Duodenal mucosa (tissue), 2 donors: ENCODE measurements around the gene ZNF253.
A peak's percentile ranks its signal among the peaks of the same experiment; 100 is the strongest.
"Not testable (repeated sequence)": the region's sequence is repeated elsewhere in the genome, so short reads cannot be mapped to it uniquely, and the experiment has no call there.

ENCODE experiments used
- H3K27ac ChIP-seq: one replicate; pipeline ENCODE4 v1.7.0; 2013; ENCODE audit warnings: low read depth, low read length
- H3K27me3 ChIP-seq, 2 donors: one replicate each; pipeline ENCODE4 v1.7.0; 2013; ENCODE audit warnings: low read length in 2 of 2, control low read depth in 1 of 2; ENCODE audit not compliant: insufficient read depth in 2 of 2, control insufficient read depth in 1 of 2
- H3K36me3 ChIP-seq, 2 donors: one replicate each; pipeline ENCODE4 v1.7.0; 2013; ENCODE audit warnings: low read length in 2 of 2, control low read depth in 1 of 2; ENCODE audit not compliant: insufficient read depth in 2 of 2, control insufficient read depth in 1 of 2
- H3K4me1 ChIP-seq, 2 donors: one replicate each; pipeline ENCODE4 v1.7.0; 2013; ENCODE audit warnings: low read length in 2 of 2, control low read depth in 1 of 2; ENCODE audit not compliant: insufficient read depth in 2 of 2, control insufficient read depth in 1 of 2
- H3K4me3 ChIP-seq, 2 donors: one replicate each; pipeline ENCODE4 v1.7.0; 2013; ENCODE audit warnings: low read length in 2 of 2, low read depth in 1 of 2
- H3K9ac ChIP-seq, 2 donors: one replicate each; pipeline ENCODE4 v1.7.0; 2013; ENCODE audit warnings: low read length in 2 of 2, low read depth in 1 of 2
- H3K9me3 ChIP-seq, 2 donors: one replicate each; pipeline ENCODE4 v1.7.0; 2013; ENCODE audit warnings: low read length in 2 of 2, control low read depth in 1 of 2; ENCODE audit not compliant: control insufficient read depth in 1 of 2

Gene ZNF253

DNA sequence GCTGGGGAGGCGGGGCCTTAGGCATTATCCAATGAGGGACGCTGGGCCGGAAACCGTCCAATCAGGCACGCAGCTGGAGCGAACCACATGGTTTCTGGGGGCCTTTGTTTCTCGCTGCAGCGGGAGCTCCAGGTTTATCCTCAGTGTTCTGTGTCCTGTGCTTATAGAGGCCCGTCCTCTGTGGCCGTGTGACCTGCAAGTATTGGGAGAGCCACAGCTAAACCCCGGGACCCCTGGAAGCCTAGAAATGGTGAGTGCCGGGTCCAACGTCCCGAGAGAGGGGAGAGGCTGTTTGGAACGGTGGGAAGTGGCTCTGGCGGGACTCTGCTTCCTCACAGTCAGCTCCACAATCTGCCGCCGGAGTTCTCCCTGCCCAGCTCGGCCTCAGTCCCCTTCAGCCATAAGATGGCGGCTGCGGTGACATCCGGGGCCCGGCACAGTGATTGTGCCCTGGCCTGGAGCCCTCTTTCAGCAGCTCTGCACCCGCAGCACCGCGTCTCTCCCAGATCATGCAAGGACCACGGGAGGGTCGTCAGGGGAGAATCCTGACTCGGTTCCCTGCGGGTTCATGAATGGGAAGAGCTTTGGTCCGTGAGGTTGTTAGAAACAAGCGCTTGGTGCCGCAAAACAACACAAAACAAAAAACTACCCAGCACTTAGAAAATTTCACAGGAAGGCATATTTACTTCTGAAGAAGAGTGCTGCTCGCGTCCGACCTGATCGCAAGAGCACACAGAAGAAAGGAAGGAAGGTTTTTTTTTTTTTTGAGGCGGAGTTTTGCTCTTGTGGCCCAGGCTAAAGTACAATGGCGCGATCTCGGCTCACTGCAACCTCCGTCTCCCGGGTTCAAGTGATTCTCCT, at the start of gene ZNF253:
Gene ZNF253, plus strand, starts transcription at position 133 of the 861 bp plus-strand sequence. Its CDS starts 115 bp downstream, at position 248.
- peak within 1 kb of the TSS; percentile 90 for H3K27ac ChIP-seq
- H3K9ac ChIP-seq, result peak within 1 kb of the TSS; percentile 90 to 96
- H3K4me1 ChIP-seq, result peaks cover 0 to 6% of the 10 kb centered on the region in 2 donors
- peaks cover 0 to under 1% of the 10 kb centered on the region in 2 donors for H3K36me3 ChIP-seq
- H3K4me3 ChIP-seq, result peak within 1 kb of the TSS; percentile 89 to 97
- H3K9me3 ChIP-seq, result peaks cover 9 to 11% of the 10 kb centered on the region in 2 donors
- H3K27me3 ChIP-seq, result no peaks in the 10 kb centered on the region

DNA sequence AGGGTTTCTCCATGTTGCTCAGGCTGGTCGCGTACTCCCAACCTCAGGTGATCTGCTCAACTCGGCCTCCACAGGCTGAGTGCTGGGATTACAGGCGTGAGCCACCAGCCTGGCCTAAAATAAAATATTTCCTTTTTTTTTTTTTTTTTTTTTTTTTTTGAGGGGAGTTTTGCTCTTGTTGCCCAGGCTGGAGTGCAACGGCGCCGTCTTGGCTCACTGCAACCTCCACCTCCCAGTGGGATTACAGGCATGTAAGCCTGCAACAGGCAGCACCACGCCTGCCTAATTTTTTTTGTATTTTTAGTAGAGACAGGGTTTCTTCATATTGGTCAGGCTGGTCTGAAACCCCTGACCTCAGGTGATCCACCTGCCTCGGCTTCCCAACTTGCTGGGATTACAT, 49.0 kb upstream of the ZNF253 start:
- no peak overlapping the region for H3K4me3 ChIP-seq
- H3K9ac ChIP-seq, result no peak overlapping the region
- H3K9me3 ChIP-seq, result peaks cover 9 to 12% of the 10 kb centered on the region in 2 donors
- H3K4me1 ChIP-seq, result no peaks in the 10 kb centered on the region
- no peak overlapping the region for H3K27ac ChIP-seq
- peaks cover 4 to 31% of the 10 kb centered on the region in 2 donors for H3K36me3 ChIP-seq
- H3K27me3 ChIP-seq, result no peaks in the 10 kb centered on the region

- Histone ChIP-seq H3K36me3 (peaks cover 4 to 30% of the 10 kb centered on the region in 2 donors), H3K9me3 (peaks cover 6 to 7% of the 10 kb centered on the region in 2 donors), H3K27ac (no peak overlapping the region), H3K4me1 (no peaks in the 10 kb centered on the region), H3K9ac (no peak overlapping the region), H3K27me3 (no peaks in the 10 kb centered on the region), H3K4me3 (no peak overlapping the region)
Observed at GRCh38 chr19:19817357-19817756, 48.3 kb upstream of the ZNF253 start.

- H3K4me3 ChIP-seq, result peak overlapping the region; percentile 88 to 94
- H3K9me3 ChIP-seq, result peaks cover 10 to 17% of the 10 kb centered on the region in 2 donors
- peak overlapping the region; percentile 89 for H3K9ac ChIP-seq
- peaks cover 0 to 14% of the 10 kb centered on the region in 2 donors for H3K36me3 ChIP-seq
- no peaks in the 10 kb centered on the region for H3K4me1 ChIP-seq
- no peaks in the 10 kb centered on the region for H3K27me3 ChIP-seq
- H3K27ac ChIP-seq, result peak overlapping the region; percentile 97
Observed at GRCh38 chr19:19820774-19821320, 44.8 kb upstream of the ZNF253 start.

GRCh38 chr19:19821366-19821951, 44.2 kb upstream of the ZNF253 start, which contains the start of gene ZNF506:
Gene ZNF506, minus strand, starts transcription at chr19:19821750. Its CDS starts 147 bp downstream, at chr19:19821603.
- peak within 1 kb of the TSS; percentile 89 for H3K9ac ChIP-seq
- H3K4me3 ChIP-seq, result peak within 1 kb of the TSS; percentile 88 to 94
- H3K27me3 ChIP-seq, result no peaks in the 10 kb centered on the region
- peak within 1 kb of the TSS; percentile 97 for H3K27ac ChIP-seq
- no peaks in the 10 kb centered on the region for H3K4me1 ChIP-seq
- H3K9me3 ChIP-seq, result peaks cover 10 to 17% of the 10 kb centered on the region in 2 donors
- H3K36me3 ChIP-seq, result peaks cover 0 to 14% of the 10 kb centered on the region in 2 donors

- H3K27ac ChIP-seq, H3K9ac ChIP-seq: not testable (repeated sequence)
- peaks cover 9 to 17% of the 10 kb centered on the region in 2 donors for H3K9me3 ChIP-seq
Observed at GRCh38 chr19:19821976-19822375, 43.7 kb upstream of the ZNF253 start.

GRCh38 chr19:19823916-19824315, 41.8 kb upstream of the ZNF253 start:
- H3K27ac ChIP-seq, result no peak overlapping the region
- H3K4me1 ChIP-seq, result no peaks in the 10 kb centered on the region
- no peak overlapping the region for H3K4me3 ChIP-seq
- H3K36me3 ChIP-seq, result peaks cover 0 to 5% of the 10 kb centered on the region in 2 donors
- no peak overlapping the region for H3K9ac ChIP-seq
- no peaks in the 10 kb centered on the region for H3K27me3 ChIP-seq
- peaks cover 7 to 17% of the 10 kb centered on the region in 2 donors for H3K9me3 ChIP-seq

More at GRCh38 chr19:19821976-19822375, 43.7 kb upstream of the ZNF253 start:
- H3K27me3 ChIP-seq, H3K4me1 ChIP-seq: not testable (repeated sequence)
- peaks cover 0 to 14% of the 10 kb centered on the region in 2 donors for H3K36me3 ChIP-seq
- peak overlapping the region; percentile 88 to 94 for H3K4me3 ChIP-seq

DNA sequence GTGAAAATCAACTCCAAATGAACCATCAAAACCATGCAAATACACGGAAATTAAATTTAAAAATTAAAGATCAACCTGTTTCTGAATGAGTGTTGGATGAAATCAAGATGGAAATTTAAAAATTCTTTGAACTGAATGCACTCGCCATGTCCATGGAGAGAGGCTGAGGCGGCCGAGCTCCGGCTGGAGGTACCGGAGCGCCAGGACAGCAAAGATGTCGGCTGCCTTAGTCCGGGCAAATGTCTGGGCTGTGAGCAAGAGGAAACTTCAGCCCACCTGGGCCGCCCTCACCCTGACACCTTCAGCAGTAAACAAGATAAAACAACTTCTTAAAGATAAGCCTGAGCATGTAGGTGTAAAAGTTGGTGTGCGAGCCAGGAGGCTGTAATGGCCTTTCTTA, 38.8 kb upstream of the ZNF253 start:
- Histone ChIP-seq H3K27ac (no peak overlapping the region), H3K9ac (no peak overlapping the region), H3K36me3 (no peaks in the 10 kb centered on the region), H3K9me3 (peaks cover 28 to 36% of the 10 kb centered on the region in 2 donors), H3K4me1 (no peaks in the 10 kb centered on the region), H3K4me3 (no peak overlapping the region), H3K27me3 (no peaks in the 10 kb centered on the region)

- no peak overlapping the region for H3K27ac ChIP-seq
- no peaks in the 10 kb centered on the region for H3K27me3 ChIP-seq
- H3K36me3 ChIP-seq, result no peaks in the 10 kb centered on the region
- no peaks in the 10 kb centered on the region for H3K4me1 ChIP-seq
- H3K4me3 ChIP-seq, result no peak overlapping the region
- no peak overlapping the region for H3K9ac ChIP-seq
- H3K9me3 ChIP-seq, result peaks cover 51% of the 10 kb centered on the region in 2 donors
Observed at GRCh38 chr19:19835560-19836038, 30.1 kb upstream of the ZNF253 start.

- peaks cover 6 to 7% of the 10 kb centered on the region in 2 donors for H3K9me3 ChIP-seq
- no peak overlapping the region for H3K27ac ChIP-seq
- H3K4me1 ChIP-seq, result no peaks in the 10 kb centered on the region
- H3K4me3 ChIP-seq, result no peak overlapping the region
- H3K27me3 ChIP-seq, result no peaks in the 10 kb centered on the region
- H3K36me3 ChIP-seq, result no peaks in the 10 kb centered on the region
- no peak overlapping the region for H3K9ac ChIP-seq
Observed at GRCh38 chr19:19847781-19848180, 17.9 kb upstream of the ZNF253 start.
